ENCODE results near the gene FAM120A.

FAM120A gene

DNA sequence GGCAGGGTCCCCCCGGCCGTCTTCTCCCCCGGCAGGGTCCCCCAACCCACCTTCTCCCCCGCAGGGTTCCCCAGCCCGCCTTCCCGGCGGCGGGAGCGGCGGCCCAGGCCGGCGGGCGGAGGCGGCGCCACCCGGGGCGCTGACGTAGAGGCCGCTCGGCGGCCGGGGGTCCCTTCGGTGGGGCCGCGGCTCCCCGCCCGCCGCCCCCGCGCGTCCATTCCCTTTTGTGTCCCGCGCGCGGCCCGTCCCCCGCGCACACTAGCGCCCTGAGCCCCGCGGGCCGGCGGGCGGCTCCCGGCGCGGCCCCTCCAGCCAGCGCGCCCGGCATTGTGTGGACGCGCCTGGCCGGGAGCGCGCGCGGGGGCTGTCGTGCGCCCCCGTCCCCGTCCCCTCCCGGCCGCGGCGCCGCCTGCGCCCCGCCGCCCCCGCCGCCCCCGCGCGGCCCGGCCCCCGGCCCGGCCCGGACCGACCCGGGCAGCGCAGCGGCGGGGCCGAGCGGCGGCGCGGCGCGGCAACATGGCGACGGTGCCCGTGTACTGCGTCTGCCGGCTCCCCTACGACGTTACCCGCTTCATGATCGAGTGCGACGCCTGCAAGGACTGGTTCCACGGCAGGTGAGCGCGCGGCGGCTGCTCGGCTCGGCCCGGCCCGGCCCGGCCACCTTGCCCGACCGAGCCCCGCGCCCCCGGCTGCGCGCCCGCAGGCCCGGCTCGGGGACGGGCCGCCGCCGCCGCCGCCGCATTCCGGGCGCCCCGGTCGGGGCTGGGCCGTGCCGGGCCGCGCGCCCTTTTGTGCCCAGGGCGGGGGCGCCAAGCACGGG is 125.0 kb downstream of the FAM120A start, which contains the start of gene PHF2:
Gene PHF2, plus strand, starts transcription at position 327 of the 820 bp plus-strand sequence. Its CDS starts 190 bp downstream, at position 517.
- no peak for DNase-seq (ENCODE audit: low read depth in 1 of 2, low spot score in 1 of 2)

GRCh38 chr9:93577078-93577974 is 125.8 kb downstream of the FAM120A start:
- DNase-seq (ENCODE audit: low read depth in 1 of 2, low spot score in 1 of 2) = no peak

GRCh38 chr9:93577975-93578682 is 126.6 kb downstream of the FAM120A start:
- no peak for DNase-seq (ENCODE audit: low read depth in 1 of 2, low spot score in 1 of 2)

DNA sequence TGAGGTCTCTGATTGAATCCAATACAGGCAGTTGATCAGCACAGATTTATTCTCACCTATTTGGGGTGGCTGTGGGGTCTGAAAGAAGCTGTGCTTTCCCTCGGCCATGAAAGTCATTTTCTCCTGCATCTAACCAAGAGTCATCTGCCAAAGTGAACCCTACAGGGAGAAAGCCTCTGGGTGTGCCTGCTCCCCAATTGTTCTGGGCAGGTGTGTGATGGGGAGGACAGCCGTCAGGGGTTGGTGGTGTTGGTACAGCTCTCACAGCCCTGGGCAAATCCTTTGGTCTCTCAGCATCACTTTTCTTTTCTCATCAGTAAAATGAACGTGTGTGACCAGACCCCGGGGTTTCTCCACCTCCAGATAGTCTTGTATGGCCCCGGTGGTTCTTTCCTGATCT is 127.4 kb downstream of the FAM120A start:
- no peak for DNase-seq (ENCODE audit: low read depth in 1 of 2, low spot score in 1 of 2)

DNA sequence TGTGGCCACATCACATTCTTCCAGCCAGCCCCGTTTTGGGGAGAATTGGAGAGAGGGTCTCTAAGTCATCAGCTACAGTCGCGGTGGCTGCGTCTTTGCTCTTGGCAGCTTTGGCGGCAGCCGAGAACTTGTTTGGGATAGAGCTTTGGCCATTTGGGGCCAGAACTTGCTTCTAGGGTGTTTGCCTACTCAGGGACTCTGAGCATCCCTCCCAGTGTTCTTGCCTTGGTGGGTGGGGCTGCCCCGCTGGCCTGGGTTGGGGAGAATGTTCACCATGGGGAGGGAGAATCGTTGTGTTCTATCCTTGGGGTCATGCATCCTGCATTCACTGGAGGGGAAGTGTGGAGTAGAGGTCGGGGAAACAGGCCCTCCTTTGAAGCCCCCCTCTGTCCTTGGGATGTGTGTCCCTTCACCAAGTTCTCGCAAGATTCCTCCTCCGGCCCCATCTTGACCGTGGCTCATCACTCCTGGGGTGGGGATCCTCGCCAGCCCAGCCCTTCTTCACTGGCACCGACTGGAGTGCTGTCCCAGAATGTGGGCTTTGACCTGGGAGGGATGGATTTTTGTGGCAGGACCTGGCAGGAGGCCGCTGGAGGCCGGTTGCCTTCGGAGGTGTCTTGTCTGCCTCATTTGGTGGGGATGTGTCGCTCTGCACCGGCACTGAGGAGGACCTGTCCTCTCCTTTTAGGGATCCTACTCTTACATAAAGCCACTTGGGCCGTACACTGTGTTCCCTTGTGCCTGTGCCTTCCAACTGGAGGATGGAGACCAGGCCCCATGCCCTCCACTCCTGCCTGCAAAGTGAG is 128.4 kb downstream of the FAM120A start:
- no peak for DNase-seq (ENCODE audit: low read depth in 1 of 2, low spot score in 1 of 2)

GRCh38 chr9:93580654-93581380 is 129.3 kb downstream of the FAM120A start:
- no peak for DNase-seq (ENCODE audit: low read depth in 1 of 2, low spot score in 1 of 2)

GRCh38 chr9:93582115-93582514 is 130.6 kb downstream of the FAM120A start:
- no peak for DNase-seq (ENCODE audit: low read depth in 1 of 2, low spot score in 1 of 2)

- DNase-seq (ENCODE audit: low read depth in 1 of 2, low spot score in 1 of 2) = no peak
These were observed 131.1 kb downstream of the FAM120A start for GRCh38 chr9:93582550-93582949.

DNA sequence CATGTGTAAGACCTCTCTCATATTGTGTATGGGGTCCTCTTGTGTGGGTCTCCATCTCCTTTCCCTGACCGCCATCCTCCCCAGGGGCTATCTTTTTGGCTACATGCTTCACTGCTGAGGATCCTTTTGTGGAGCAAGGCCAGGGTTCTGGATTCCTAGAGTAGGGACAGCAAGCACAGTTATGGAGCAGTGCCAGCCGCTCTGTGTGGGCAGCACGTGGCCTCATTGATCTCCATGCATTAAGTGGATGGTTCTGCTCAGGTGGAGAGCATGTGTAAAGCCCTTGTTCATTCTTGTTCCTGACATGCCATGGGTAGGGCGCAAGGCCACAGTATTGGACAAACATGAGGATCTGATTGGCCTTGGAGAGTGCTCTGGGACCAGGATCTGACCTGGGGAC is 133.8 kb downstream of the FAM120A start:
- DNase-seq (ENCODE audit: low read depth in 1 of 2, low spot score in 1 of 2) = no peak

DNA sequence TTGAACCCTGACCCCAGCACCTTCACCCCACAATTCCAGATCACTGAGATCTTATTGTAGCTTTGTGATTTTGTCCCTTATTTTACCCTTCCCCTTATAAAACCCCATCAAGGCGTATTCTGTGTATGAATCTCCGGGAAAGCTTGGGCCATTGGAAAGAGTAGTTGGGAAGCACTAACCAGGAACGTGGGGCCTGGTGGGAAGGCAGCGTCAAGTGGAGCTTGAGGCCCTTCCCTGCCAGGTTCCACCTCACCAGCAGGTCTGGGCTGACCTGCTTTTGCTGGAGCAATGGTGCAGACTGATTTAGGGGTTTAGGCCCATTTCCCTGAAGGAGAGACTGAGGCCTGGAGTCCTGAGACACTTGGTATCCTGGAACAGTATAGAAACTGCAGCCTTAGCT is 134.2 kb downstream of the FAM120A start:
- DNase-seq (ENCODE audit: low read depth in 1 of 2, low spot score in 1 of 2) = no peak

DNA sequence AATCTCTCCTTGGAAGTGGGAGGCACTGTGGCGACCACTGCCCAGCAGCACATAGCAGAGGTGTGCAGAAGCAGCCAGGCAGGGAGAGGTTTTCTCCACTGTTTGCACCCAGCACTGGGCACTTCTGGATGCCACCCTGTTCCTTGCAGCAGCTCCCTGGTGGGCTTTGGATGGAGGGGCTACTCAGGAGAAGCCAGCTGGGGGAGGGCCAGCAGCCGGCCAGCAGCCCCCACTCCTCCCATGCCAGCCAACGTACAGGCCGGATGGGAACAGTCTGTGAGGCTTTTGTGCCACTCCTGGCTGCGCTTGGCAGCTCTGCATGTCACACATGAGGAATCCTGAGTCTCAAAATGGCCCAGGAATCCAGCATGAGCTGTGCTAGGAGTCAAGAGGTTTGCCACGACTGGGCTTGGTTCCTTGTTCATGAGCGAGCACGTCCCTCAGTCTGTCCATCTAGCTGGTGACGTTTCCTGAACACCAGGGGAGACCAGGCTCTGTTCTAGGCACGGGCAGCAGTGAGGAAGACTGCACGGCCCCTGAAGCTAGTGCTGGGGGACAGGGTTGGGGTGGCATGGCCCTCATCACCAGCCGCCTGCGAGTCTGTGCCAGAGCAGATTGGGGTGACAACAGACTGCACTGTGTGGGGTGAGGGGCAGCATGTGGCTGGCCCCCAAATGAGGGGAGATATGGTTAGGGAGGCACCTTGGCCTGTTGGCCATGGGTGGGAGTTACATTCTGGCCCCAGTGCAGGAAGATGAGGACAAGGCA is 135.0 kb downstream of the FAM120A start:
- DNase-seq (ENCODE audit: low read depth in 1 of 2, low spot score in 1 of 2) = no peak

- no peak for DNase-seq (ENCODE audit: low read depth in 1 of 2, low spot score in 1 of 2)
These were observed 135.8 kb downstream of the FAM120A start for GRCh38 chr9:93587284-93587650.

- DNase-seq (ENCODE audit: low read depth in 1 of 2, low spot score in 1 of 2) = no peak
These were observed 136.3 kb downstream of the FAM120A start for GRCh38 chr9:93587651-93588347.

- no peak for DNase-seq (ENCODE audit: low read depth in 1 of 2, low spot score in 1 of 2)
These were observed 137.4 kb downstream of the FAM120A start for GRCh38 chr9:93588641-93589609.

DNA sequence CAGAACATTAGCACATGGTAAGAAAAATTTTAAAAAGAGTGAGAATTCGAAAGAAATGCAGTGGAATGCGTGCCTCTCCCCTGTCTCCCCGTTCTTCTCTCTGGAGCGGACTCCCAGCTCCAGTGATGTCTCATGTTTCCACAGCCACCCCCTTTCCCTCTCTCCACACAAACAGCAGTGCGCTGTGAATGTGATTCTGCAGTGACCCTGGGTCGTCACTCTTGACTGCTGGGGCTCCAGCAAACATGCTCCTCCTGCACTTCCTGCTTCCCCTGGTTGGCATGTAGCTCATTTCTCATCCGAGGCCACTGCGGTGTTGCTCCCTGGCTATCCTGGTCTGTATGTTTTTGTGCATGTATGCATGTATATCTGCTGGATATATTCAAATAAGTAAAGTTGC is 138.2 kb downstream of the FAM120A start:
- no peak for DNase-seq (ENCODE audit: low read depth in 1 of 2, low spot score in 1 of 2)

DNA sequence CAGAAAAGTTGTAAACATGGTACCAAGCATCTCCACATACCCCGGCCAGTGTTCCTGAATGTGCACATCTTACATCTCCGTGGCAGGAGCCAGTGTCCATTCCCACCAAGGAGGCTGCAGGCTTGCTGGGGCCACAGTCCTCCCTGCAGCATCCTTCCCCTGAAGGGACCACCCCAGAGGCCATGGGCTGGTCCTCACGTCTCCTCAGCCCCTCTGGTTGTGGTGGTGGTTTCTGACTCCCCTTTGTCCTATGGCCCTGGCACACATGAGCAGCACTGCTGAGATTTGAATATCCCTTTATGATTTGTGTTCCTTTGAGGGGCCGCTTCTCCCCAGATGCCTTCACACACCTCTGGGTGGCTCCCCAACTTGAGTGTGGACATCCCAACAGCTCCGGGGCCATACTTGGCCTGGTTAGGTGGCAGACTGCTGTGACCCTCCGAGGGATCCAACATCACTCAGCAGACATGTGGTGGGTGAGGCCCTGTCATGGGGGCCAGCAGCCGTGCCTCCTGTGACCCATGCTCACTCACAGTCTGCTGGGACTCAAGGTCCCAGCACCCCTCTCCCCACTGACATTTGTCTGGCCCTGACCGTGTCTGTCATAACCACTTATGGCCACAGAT is 139.2 kb downstream of the FAM120A start:
- DNase-seq (ENCODE audit: low read depth in 1 of 2, low spot score in 1 of 2) = no peak
